A549 (cell line): ENCODE measurements around the gene SHC4. TPM values are rescaled to one million over a fixed set of nuclear protein-coding genes. Genes with fewer than 3 reads are reported as not detected.

Experiments used
- ATAC-seq, 2 experiments: fragments of 200-7000 bp in 1 of 2; fragments of >200 bp in 1 of 2; cut with Nextera tagmentation in 1 of 2; cut with Tn5 transposase in 1 of 2; 3 replicates each; pipeline versions ENCODE4 v1.8.0 to v1.9.1; 2018 to 2020; ENCODE audit warnings: mild to moderate bottlenecking in 1 of 2, moderate library complexity in 1 of 2
- CTCF ChIA-PET: fragments of 300-600 bp; sonication (Branson Sonifier 250); formaldehyde crosslinking; extraction: SDS; loops from one replicate; lab custom pipeline; 2021; ENCODE audit warnings: antibody characterized with exemption, inconsistent platforms; lab: Yijun Ruan, JAX
- POLR2A ChIA-PET: fragments of 350-600 bp; formaldehyde crosslinking; extraction: SDS; loops from one replicate; lab custom pipeline; 2021; ENCODE audit warnings: antibody characterized with exemption, inconsistent platforms; lab: Yijun Ruan, JAX
- DNase-seq, 2 experiments: peaks; one replicate each; pipeline versions ENCODE4 v3.0.0 to v3.0.0-alpha.2; 2011 to 2016; ENCODE audit warnings: low read depth in 1 of 2, low spot score in 1 of 2
- FAIRE-seq: peaks from 2 replicates; lab custom pipeline; 2011; peaks lifted over from hg19 to GRCh38; lab: Jason Lieb, UNC
- H3K27ac ChIP-seq, 2 experiments: fragments of >200 bp; sonication (Bioruptor Twin); formaldehyde crosslinking; 3 replicates each; pipeline ENCODE4 v1.5.1; 2016 to 2017
- H3K4me1 ChIP-seq: fragments of >200 bp; sonication (Bioruptor Twin); formaldehyde crosslinking; 3 replicates; pipeline ENCODE4 v1.6.1; 2016
- H3K4me2 ChIP-seq: fragments of >200 bp; sonication (Bioruptor Twin); formaldehyde crosslinking; 3 replicates; pipeline ENCODE4 v1.6.1; 2016
- H3K4me3 ChIP-seq: fragments of >200 bp; sonication (Bioruptor Twin); formaldehyde crosslinking; 3 replicates; pipeline ENCODE4 v1.5.1; 2016
- H3K9me3 ChIP-seq: fragments of >200 bp; sonication (Bioruptor Twin); formaldehyde crosslinking; 3 replicates; pipeline ENCODE4 v1.6.1; 2016
- CBX2 ChIP-seq: fragments of 200-600 bp; sonication (generic); IDR thresholded peaks from 2 replicates; pipeline ENCODE4 v1.6.1; 2016; ENCODE audit warnings: low read depth, mild to moderate bottlenecking, borderline replicate concordance
- CBX8 ChIP-seq: fragments of 200-600 bp; sonication (generic); IDR thresholded peaks from 2 replicates; pipeline ENCODE4 v1.6.1; 2016
- CHD4 ChIP-seq: fragments of 200-600 bp; sonication (generic); IDR thresholded peaks from 2 replicates; pipeline ENCODE4 v1.6.1; 2016; ENCODE audit warnings: antibody characterized with exemption, mild to moderate bottlenecking, borderline replicate concordance
- EHF ChIP-seq: fragments of 250-450 bp; sonication (Bioruptor Pico); IDR thresholded peaks from 2 replicates; pipeline ENCODE4 v1.5.0; 2020; ENCODE audit warnings: mild to moderate bottlenecking
- EP300 ChIP-seq, 2 experiments: fragments of >200 bp; sonication (Bioruptor Twin); formaldehyde crosslinking; IDR thresholded peaks; 2 replicates in 1 of 2; 3 replicates in 1 of 2; pipeline ENCODE4 v1.6.1; 2016 to 2017
- ESRRA ChIP-seq: fragments of 150-350 bp; IDR thresholded peaks from 2 replicates; pipeline ENCODE4 v1.6.1; 2014; ENCODE audit warnings: mild to moderate bottlenecking, low read length, borderline replicate concordance
- FOXS1 ChIP-seq: fragments of 250-450 bp; sonication (Bioruptor Pico); IDR thresholded peaks from 2 replicates; pipeline ENCODE4 v1.5.0; 2020; ENCODE audit warnings: mild to moderate bottlenecking, moderate library complexity
- GATA3 ChIP-seq: IDR thresholded peaks from 2 replicates; pipeline ENCODE4 v1.6.1; 2012; ENCODE audit warnings: borderline replicate concordance
- HEYL ChIP-seq: fragments of 250-450 bp; sonication (Bioruptor Pico); IDR thresholded peaks from 2 replicates; pipeline ENCODE4 v1.8.0; 2021; ENCODE audit warnings: mild to moderate bottlenecking, moderate library complexity
- HOXB13 ChIP-seq: fragments of 250-450 bp; sonication (Bioruptor Pico); IDR thresholded peaks from 2 replicates; pipeline ENCODE4 v1.5.0; 2020; ENCODE audit warnings: low read depth, mild to moderate bottlenecking, moderate library complexity
- HOXB5 ChIP-seq: fragments of 250-450 bp; sonication (Bioruptor Pico); IDR thresholded peaks from 2 replicates; pipeline ENCODE4 v1.5.0; 2020; ENCODE audit warnings: mild to moderate bottlenecking, moderate library complexity
- JUN ChIP-seq, 2 experiments: fragments of >200 bp; sonication (Bioruptor Twin); formaldehyde crosslinking; IDR thresholded peaks; 2 replicates in 1 of 2; 3 replicates in 1 of 2; pipeline ENCODE4 v1.6.1; 2016 to 2017
- KDM5A ChIP-seq: fragments of 200-600 bp; sonication (generic); IDR thresholded peaks from 2 replicates; pipeline ENCODE4 v1.6.1; 2016; ENCODE audit warnings: antibody characterized with exemption, mild to moderate bottlenecking
- MAZ ChIP-seq: fragments of 150-350 bp; IDR thresholded peaks from 2 replicates; pipeline ENCODE4 v1.6.1; 2014; ENCODE audit warnings: antibody characterized with exemption, low read depth, low read length, borderline replicate concordance
- NR3C1 ChIP-seq: fragments of >200 bp; sonication (Bioruptor Twin); formaldehyde crosslinking; IDR thresholded peaks from 3 replicates; pipeline ENCODE4 v1.6.1; 2017
- PHF8 ChIP-seq: fragments of 200-600 bp; sonication (generic); IDR thresholded peaks from 2 replicates; pipeline ENCODE4 v1.6.1; 2016; ENCODE audit warnings: low read depth, mild to moderate bottlenecking, antibody characterized with exemption, moderate library complexity, borderline replicate concordance
- POLR2A ChIP-seq: IDR thresholded peaks from 2 replicates; pipeline ENCODE4 v1.6.1; 2012; ENCODE audit warnings: mild to moderate bottlenecking, low read length
- RAD21 ChIP-seq, 2 experiments: fragments of >200 bp in 1 of 2; sonication (Bioruptor Twin) in 1 of 2; formaldehyde crosslinking in 1 of 2; IDR thresholded peaks in 1 of 2; conservative IDR thresholded peaks in 1 of 2; 2 replicates in 1 of 2; 3 replicates in 1 of 2; pipeline ENCODE4 v1.6.1; 2012 to 2018; ENCODE audit warnings: inconsistent platforms in 1 of 2
- RARB ChIP-seq: fragments of 250-450 bp; sonication (Bioruptor Pico); IDR thresholded peaks from 2 replicates; pipeline ENCODE4 v1.8.0; 2021; ENCODE audit warnings: mild to moderate bottlenecking, moderate library complexity
- RFX5 ChIP-seq: fragments of 450-650 bp; IDR thresholded peaks from 2 replicates; pipeline ENCODE4 v1.7.1; 2014; ENCODE audit warnings: antibody characterized with exemption, mild to moderate bottlenecking, moderate library complexity
- RNF2 ChIP-seq: fragments of 200-600 bp; sonication (generic); IDR thresholded peaks from 2 replicates; pipeline ENCODE4 v1.6.1; 2016; ENCODE audit warnings: low read depth, mild to moderate bottlenecking, antibody characterized with exemption, moderate library complexity, borderline replicate concordance
- SMC3 ChIP-seq: fragments of >200 bp; sonication (Bioruptor Twin); formaldehyde crosslinking; IDR thresholded peaks from 3 replicates; pipeline ENCODE4 v1.6.1; 2018; ENCODE audit warnings: inconsistent platforms
- WGBS: methylation state at CpG from one replicate; pipeline ENCODE4 v1.1.6; 2017; ENCODE audit errors: missing lambda C conversion rate; 5-methylcytosine and 5-hydroxymethylcytosine counted together
- polyA plus RNA-seq, 4 experiments: library from polyadenylated mRNA; depleted of rRNA in 3 of 4; stranded (reverse); fragments of >200 nt; fragmentation: RNase III in 1 of 4; extraction: RNeasy Plus Mini Kit Qiagen cat#74134 plus additional on column Dnase treatment in 1 of 4; gene quantifications; 2 replicates in 3 of 4; 3 replicates in 1 of 4; pipeline ENCODE4 v1.2.3, GENCODE V29; 2011 to 2017
- TF ChIP-seq, protein P1 (sequence below): IDR thresholded peaks from 2 replicates; pipeline ENCODE4 v1.6.1; 2012; ENCODE audit warnings: low read depth, borderline replicate concordance
- TF ChIP-seq, protein P2 (sequence below): IDR thresholded peaks from 2 replicates; pipeline ENCODE4 v1.6.1; 2012
- TF ChIP-seq, protein P3 (sequence below): fragments of >200 bp; sonication (Bioruptor Twin); formaldehyde crosslinking; IDR thresholded peaks from 2 replicates; pipeline ENCODE4 v1.6.1; 2016
- TF ChIP-seq, protein P4 (sequence below): fragments of 250-450 bp; sonication (Bioruptor Pico); IDR thresholded peaks from 2 replicates; pipeline ENCODE4 v1.5.0; 2020; ENCODE audit warnings: low read depth, mild to moderate bottlenecking, moderate library complexity
- TF ChIP-seq, protein P5 (sequence below): fragments of >200 bp; sonication (Bioruptor Twin); formaldehyde crosslinking; IDR thresholded peaks from 3 replicates; pipeline ENCODE4 v1.5.1; 2016

SHC4 gene
- polyA plus RNA-seq, 2 of the 4 experiments (the other 2 are of a cell fraction) = 0.08 to 0.16 TPM

DNA sequence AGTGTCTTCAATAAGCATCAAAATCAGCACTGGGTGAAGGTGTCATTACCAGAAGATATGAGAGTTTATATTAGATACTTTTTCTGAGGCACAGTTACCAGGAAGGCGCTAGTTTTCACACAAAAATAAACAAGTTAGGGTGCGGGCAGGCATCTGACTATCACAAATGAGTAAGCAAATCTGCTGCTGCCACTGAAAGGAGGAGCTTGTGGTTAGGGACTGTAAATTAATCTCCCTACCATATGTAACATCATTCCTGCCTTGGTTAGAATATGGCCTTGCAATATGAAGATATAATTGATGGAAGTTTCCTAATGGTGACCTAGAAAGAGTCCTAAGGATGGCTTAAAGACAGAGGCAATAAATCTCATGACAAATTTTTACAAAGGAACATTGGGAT, 105.3 kb downstream of the SHC4 start:
- TF ChIP-seq EHF (CRISPR knock-in tag) = no peak
- TF ChIP-seq PHF8 = no peak
- no peak for TF ChIP-seq CHD4
- TF ChIP-seq RAD21 (conservative IDR thresholded peaks at IDR 0.05 in 1 of 2, IDR thresholded peaks at IDR 0.05 in 1 of 2) = no peak
- no peak for TF ChIP-seq HEYL (CRISPR knock-in tag)
- TF ChIP-seq, protein P1, sequence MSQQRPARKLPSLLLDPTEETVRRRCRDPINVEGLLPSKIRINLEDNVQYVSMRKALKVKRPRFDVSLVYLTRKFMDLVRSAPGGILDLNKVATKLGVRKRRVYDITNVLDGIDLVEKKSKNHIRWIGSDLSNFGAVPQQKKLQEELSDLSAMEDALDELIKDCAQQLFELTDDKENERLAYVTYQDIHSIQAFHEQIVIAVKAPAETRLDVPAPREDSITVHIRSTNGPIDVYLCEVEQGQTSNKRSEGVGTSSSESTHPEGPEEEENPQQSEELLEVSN = no peak
- no peak for TF ChIP-seq NR3C1
- no peak for TF ChIP-seq FOXS1
- no peak for TF ChIP-seq RNF2
- TF ChIP-seq, protein P2, sequence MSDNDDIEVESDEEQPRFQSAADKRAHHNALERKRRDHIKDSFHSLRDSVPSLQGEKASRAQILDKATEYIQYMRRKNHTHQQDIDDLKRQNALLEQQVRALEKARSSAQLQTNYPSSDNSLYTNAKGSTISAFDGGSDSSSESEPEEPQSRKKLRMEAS = no peak
- no peak for TF ChIP-seq CBX8
- TF ChIP-seq JUN (IDR thresholded peaks at IDR 0.05) = no peak
- no peak for TF ChIP-seq KDM5A
- no peak for ATAC-seq
- no peaks in the 10 kb centered on the region for H3K9me3 ChIP-seq
- H3K4me1 ChIP-seq = peaks cover 4% of the 10 kb centered on the region; the same call in 1 of the 3 replicates
- 0 out of 3 replicates have a peak overlapping the region, but pooled peaks have one; percentile 18 for H3K4me2 ChIP-seq
- FAIRE-seq = no peak
- POLR2A ChIA-PET = no interaction called here
- DNase-seq = peak in 1 of 2 experiments; percentile 9
- CTCF ChIA-PET = interaction anchor here (1.0 to 11.2 kb wide), 5 partner anchors 57 to 1146 kb away, joined by 3 to 144 read pairs (median 3); partner anchors contain the start of gene SHC4
- no peak overlapping the region for H3K4me3 ChIP-seq
- 26% methylated on average over 2 of the region's 2 CpGs for WGBS
- no peak overlapping the region; a peak in 1 of 6 replicates for H3K27ac ChIP-seq

DNA sequence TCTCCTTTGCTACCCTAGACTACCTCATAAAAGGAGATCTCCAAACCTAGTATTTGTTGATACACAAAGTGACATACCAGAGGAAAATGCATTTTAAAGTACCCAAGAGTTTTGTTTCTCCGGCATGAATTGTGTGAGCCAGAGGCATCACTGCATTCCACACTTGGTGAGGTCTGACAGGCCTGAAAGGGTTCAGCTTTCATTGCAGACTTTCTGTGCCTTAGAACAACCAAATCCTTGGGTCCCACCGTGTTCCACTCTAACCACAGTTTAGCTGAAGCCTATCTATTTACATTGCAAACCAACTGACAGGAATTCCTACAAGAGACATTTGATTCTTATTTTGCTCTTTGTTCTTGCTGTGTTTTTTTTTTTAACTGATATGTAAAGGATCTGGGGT, 106.8 kb downstream of the SHC4 start:
- no peak for ATAC-seq

DNA sequence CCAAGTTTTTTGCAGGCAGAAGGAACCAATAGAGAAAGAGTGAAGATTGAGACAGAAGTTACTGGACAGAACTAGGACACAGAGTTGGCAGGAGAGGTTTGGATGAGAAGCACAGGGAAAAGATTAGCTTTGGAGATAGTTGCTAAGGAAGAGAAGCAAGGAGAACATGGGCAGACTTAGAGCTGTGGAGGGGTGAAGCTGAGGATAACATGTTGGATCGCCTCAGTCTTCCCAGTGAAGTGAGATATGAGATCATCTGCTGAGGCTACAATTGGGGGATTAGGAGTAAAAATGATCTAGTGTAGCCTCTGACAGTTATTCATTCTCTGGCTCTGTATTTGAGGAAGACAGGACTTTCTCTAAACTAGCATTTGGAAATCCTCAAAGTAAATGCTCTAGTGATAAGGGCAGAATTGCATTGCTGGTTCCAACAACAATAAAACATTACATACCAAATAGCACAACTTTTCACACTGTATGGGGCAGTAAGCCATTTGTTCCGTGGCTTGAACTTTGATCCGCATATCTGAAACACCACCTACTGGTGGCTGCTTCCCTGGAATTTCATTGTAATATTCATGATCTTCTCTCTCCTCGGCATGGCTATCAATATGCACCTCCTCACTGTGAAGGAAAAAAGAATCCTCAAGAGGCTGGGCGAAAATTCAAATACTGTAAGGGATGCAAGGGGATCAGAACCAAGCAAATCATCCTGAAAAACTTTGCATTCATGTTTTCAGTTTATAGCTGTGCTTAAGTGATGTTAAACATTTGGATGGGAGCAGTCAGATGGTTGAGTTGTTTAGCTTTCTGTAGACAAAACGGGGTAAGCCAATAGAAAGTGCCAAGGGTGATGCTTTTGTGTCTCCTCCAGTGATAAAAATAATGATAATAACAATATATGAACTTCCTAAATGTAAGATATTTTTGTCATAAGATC, 107.9 kb downstream of the SHC4 start:
- Histone ChIP-seq H3K4me3 (no peak overlapping the region), H3K9me3 (no peaks in the 10 kb centered on the region), H3K27ac (no peak overlapping the region), H3K4me1 (peaks cover 4% of the 10 kb centered on the region; the same call in 1 of the 3 replicates), H3K4me2 (peak overlapping the region; percentile 43)
- CTCF ChIA-PET = interaction anchor here (0.6 to 11.2 kb wide), 12 partner anchors 10 to 498 kb away, joined by 3 to 144 read pairs (median 3); partner anchors contain the start of gene SHC4
- TF ChIP-seq RARB (CRISPR knock-in tag) (no peak), CBX8 (no peak), RFX5 (no peak), EP300 (IDR thresholded peaks at IDR 0.05) (no peak), HOXB5 (no peak), CBX2 (no peak), HOXB13 (CRISPR knock-in tag) (no peak), RAD21 (conservative IDR thresholded peaks at IDR 0.05 in 1 of 2, IDR thresholded peaks at IDR 0.05 in 1 of 2) (peak; percentile 51 to 58; a peak in 4 of 5 replicates), SMC3 (peak; percentile 61; the same call in 2 of the 3 replicates), JUN (IDR thresholded peaks at IDR 0.05) (no peak), GATA3 (no peak), POLR2A (no peak)
- TF ChIP-seq, protein P3, sequence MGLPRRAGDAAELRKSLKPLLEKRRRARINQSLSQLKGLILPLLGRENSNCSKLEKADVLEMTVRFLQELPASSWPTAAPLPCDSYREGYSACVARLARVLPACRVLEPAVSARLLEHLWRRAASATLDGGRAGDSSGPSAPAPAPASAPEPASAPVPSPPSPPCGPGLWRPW = no peak
- TF ChIP-seq, protein P4, sequence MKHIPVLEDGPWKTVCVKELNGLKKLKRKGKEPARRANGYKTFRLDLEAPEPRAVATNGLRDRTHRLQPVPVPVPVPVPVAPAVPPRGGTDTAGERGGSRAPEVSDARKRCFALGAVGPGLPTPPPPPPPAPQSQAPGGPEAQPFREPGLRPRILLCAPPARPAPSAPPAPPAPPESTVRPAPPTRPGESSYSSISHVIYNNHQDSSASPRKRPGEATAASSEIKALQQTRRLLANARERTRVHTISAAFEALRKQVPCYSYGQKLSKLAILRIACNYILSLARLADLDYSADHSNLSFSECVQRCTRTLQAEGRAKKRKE (CRISPR knock-in tag) = no peak
- TF ChIP-seq, protein P5, sequence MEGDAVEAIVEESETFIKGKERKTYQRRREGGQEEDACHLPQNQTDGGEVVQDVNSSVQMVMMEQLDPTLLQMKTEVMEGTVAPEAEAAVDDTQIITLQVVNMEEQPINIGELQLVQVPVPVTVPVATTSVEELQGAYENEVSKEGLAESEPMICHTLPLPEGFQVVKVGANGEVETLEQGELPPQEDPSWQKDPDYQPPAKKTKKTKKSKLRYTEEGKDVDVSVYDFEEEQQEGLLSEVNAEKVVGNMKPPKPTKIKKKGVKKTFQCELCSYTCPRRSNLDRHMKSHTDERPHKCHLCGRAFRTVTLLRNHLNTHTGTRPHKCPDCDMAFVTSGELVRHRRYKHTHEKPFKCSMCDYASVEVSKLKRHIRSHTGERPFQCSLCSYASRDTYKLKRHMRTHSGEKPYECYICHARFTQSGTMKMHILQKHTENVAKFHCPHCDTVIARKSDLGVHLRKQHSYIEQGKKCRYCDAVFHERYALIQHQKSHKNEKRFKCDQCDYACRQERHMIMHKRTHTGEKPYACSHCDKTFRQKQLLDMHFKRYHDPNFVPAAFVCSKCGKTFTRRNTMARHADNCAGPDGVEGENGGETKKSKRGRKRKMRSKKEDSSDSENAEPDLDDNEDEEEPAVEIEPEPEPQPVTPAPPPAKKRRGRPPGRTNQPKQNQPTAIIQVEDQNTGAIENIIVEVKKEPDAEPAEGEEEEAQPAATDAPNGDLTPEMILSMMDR = peak; percentile 51
- WGBS = 13% methylated on average over 6 of the region's 6 CpGs
- ATAC-seq (peak; percentile 90), FAIRE-seq (no peak), DNase-seq (peak; percentile 15 to 26)
- POLR2A ChIA-PET = no interaction called here

More for the DNA sequence above, 106.8 kb downstream of the SHC4 start:
- H3K27ac ChIP-seq = no peak overlapping the region
- 68% methylated on average over 2 of the region's 2 CpGs for whole genome bisulfite sequencing
- no peak for FAIRE-seq
- POLR2A ChIA-PET = interaction anchor here (0.7 kb wide), 1 partner anchor 453 kb away, joined by 3 read pairs; no protein-coding TSS in a partner anchor
- no peak for DNase-seq
- CTCF ChIA-PET = interaction anchor here (0.7 to 11.2 kb wide), 6 partner anchors 11 to 1459 kb away, joined by 3 to 144 read pairs (median 4); partner anchors contain the start of gene SHC4
- no peaks in the 10 kb centered on the region for H3K9me3 ChIP-seq
- TF ChIP-seq MAZ = no peak
- TF ChIP-seq, protein P2 = no peak
- TF ChIP-seq ESRRA = no peak
- peaks cover 4% of the 10 kb centered on the region; the same call in 1 of the 3 replicates for H3K4me1 ChIP-seq
- no peak overlapping the region for H3K4me3 ChIP-seq
- no peak overlapping the region for H3K4me2 ChIP-seq
